Testis (tissue), 2 donors: ENCODE results near the gene SART3.

Experiments used
- POLR2A ChIP-seq: fragments of 450-650 bp; IDR thresholded peaks from one replicate; pipeline ENCODE4 v1.6.1; 2017; ENCODE audit warnings: antibody characterized with exemption, mild to moderate bottlenecking, moderate library complexity
- TF ChIP-seq, protein P1 (sequence below), 3 experiments: fragments of 450-650 bp in 2 of 3; fragments of 200-600 bp in 1 of 3; sonication (generic) in 1 of 3; IDR thresholded peaks; one replicate each; pipeline ENCODE4 v1.5.1; 2016 to 2019; ENCODE audit warnings: antibody characterized with exemption in 3 of 3, mild to moderate bottlenecking in 2 of 3, moderate library complexity in 1 of 3

DNA sequence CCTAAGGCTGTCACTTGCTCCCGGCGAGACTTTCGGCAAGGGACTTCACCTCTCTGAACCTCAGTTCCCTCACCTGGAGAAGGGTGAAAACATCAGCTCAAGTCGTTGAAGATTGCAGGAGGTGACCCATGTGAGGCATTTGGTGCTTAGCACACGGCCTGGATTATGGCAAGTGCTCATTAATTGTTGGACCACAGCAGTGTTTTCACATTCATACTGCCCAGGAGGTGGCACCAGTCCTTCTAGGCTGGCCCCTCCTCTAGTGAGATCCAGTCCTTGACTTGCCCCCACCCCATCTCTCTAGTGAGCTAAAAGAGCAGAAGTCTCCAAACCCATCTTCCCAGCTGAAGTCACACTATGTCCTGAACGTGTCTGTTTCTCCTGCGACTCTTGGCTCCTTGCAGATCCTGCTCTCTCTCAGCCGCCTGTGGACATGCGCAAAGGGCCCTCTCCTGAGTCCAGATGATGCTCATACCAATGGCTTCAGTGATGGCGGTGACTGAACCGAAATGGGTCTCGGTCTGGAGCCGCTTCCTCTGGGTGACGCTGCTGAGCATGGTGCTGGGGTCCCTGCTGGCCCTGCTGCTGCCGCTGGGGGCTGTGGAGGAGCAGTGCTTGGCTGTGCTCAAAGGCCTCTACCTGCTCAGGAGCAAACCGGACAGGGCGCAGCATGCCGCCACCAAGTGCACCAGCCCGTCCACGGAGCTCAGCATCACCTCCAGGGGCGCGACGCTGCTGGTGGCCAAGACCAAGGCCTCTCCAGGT is 44.3 kb downstream of the SART3 start:
- TF ChIP-seq, protein P1, sequence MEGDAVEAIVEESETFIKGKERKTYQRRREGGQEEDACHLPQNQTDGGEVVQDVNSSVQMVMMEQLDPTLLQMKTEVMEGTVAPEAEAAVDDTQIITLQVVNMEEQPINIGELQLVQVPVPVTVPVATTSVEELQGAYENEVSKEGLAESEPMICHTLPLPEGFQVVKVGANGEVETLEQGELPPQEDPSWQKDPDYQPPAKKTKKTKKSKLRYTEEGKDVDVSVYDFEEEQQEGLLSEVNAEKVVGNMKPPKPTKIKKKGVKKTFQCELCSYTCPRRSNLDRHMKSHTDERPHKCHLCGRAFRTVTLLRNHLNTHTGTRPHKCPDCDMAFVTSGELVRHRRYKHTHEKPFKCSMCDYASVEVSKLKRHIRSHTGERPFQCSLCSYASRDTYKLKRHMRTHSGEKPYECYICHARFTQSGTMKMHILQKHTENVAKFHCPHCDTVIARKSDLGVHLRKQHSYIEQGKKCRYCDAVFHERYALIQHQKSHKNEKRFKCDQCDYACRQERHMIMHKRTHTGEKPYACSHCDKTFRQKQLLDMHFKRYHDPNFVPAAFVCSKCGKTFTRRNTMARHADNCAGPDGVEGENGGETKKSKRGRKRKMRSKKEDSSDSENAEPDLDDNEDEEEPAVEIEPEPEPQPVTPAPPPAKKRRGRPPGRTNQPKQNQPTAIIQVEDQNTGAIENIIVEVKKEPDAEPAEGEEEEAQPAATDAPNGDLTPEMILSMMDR (IDR thresholded peaks at IDR 0.05): no peak
- no peak for TF ChIP-seq POLR2A
